IPS-11a (cell line): ENCODE data around the gene ZNF74.
"Not testable (repeated sequence)": the region's sequence is repeated elsewhere in the genome, so short reads cannot be mapped to it uniquely, and the experiment has no call there.

ENCODE experiments used
- H3K4me3 ChIP-seq: one replicate; pipeline ENCODE4 v1.5.1; 2013; ENCODE audit warnings: low read depth, low read length, control low read depth

ZNF74 gene

DNA sequence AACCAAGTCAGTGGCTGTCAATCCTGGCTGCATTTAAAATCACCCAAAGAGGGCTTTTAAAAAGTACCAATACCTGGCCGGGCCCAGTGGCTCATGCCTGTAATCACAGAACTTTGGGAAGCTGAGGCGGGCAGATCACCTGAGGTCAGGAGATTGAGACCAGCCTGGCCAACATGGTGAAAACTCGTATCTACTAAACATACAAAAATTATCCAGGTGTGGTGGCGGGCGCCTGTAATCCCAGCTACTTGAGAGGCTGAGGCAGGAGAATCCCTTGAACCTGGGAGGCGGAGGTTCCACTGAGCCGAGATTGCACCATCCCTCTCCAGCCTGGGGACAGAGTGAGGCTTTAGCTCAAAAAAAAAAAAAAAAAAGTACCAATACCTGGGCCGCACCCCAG lies 17.7 kb upstream of the ZNF74 start:
- not testable (repeated sequence) for H3K4me3 ChIP-seq

DNA sequence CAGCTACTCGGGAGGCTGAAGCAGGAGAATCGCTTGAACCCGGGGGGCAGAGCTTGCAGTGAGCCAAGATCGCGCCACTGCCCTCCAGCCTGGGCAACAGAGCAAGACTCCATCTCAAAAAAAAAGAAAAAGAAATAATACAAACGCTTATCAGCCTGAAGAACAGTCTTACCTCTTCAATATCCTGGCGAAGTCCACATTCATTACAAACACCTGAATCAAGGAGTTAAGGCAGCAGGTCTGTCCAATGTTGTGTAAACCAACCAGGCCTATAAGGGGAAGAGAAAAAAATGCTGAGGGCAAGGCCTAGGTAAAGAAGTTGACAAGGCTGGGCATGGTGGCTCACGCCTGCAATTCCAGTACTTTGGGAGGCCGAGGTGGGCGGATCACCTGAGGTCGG lies 17.0 kb upstream of the ZNF74 start:
- H3K4me3 ChIP-seq = not testable (repeated sequence)

DNA sequence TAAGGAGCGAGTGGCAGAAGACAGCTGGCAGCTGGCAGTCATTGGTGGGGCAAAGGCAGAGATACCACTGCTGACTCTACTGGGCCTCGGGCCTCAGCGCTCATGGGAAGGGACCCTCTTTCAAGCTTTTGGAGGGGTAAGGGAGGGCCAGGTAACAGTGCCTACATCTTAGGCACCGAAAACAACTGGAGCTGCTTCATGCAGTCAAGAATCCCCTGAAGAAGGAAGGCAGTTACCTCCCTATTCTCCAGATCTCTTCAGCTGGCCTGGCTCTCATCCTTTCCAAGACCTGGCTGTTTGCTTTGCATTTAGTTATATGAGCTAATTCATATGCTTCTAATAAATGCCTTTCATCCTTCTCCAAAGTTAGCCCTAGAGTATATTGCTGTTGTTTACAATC lies 15.8 kb upstream of the ZNF74 start:
- H3K4me3 ChIP-seq = no peak overlapping the region

DNA sequence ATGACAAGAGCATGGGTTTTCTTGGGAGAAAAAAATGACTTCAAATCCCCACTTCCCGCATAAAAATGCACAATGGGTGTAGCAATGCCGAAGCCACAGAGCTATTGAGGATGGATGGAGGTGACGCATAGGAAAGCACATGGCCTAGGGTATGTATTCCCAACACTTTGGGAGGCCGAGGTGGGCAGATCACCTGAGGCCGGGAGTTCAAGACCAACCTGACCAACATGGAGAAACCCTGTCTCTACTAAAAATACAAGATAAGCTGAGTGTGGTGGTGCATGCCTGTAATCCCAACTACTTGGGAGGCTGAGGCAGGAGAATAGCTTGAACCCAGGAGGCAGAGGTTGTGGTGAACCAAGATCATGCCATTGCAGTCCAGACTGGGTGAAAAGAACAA lies 15.3 kb upstream of the ZNF74 start:
- not testable (repeated sequence) for H3K4me3 ChIP-seq

DNA sequence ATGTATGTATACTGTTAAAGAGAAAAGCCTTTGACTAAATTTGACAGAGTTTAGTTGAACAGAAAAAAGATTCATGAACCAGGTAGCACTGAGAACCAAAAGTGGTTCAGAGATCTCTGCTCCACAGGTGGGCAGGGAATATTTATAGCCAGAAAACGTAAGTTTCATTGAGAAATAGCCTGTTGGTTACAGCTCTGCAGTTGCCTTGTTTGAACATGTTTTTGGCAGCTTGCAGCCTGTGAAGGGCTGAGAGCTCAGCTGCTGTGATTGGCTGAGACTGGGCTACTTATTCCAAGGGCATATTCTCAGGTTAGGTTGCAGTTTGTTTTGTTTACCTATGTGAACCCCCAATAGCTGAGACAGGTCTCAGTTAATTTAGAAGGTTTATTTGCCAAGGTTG lies 13.5 kb upstream of the ZNF74 start:
- no peak overlapping the region for H3K4me3 ChIP-seq

DNA sequence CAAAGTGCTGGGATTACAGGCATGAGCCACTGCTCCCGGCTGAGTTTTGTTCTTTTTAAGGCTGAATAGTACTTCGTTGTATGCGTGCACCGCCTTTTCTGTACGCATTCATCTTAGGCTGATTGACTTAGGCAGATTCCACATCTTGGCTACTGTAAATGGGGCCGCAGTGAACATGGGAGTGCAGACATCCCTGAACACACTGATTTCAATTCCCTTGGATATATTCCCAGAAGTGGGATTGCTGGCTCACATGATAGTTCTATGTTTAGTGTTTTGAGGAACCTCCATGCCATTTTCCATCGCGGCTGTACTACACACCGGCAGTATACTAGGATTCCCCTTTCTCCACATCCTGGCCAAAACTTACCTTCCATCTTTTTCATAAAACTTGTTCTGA lies 10.4 kb upstream of the ZNF74 start:
- H3K4me3 ChIP-seq = no peak overlapping the region

DNA sequence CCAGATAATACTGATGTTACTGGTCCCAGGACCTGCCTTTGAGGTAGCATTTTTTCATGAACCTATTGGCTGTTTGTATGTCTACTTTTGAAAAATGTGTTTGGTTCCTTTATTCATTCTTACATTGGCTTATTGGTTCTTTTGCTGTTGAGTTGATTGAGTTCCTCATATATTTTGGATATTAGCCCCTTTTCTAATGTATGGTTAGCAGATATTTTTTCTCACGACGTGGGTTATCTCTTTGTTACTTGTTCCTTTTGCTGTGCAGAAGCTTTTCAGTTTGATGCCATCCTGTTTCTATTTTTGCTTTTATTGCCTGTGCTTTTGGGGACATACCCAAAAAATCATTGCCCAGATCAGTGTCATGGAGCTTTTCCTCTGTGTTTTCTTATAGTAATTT lies 9.8 kb upstream of the ZNF74 start:
- H3K4me3 ChIP-seq = no peak overlapping the region

DNA sequence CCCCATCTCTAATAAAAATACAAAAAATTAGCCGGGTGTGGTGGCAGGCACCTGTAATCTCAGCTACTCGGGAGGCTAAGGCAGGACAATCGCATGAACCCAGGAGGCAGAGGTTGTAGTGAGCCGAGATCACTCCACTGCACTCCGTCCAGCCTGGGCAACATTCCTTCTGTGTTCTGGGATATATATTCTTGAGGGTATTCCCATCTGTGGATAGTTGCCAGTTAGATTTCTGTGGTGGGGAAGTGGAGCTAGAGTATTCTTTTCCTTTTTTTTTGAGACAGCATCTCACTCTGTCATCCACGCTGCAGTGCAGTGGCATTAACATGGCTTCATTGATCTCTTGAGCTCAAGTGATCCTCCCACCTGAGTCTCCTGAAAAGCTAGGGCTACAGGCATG lies 9.1 kb upstream of the ZNF74 start:
- no peak overlapping the region for H3K4me3 ChIP-seq

DNA sequence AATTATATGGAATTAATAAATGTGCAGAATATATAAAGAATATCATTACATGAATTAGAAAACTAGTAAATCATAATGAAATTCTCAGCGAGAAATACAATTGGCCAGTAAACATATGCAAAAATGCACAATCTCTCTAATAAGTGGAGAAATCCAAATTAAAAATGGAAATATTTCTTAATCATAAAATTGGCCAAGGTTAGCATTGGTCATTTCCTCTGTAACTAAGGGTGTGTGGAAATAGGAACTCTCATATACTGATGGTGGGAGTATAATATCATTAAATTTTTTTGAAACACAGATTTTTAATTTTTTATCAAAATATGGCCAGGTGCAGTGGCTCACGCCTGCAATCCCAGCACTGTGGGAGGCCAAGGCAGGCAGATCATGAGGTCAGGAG lies 7.6 kb upstream of the ZNF74 start:
- H3K4me3 ChIP-seq = no peak overlapping the region

DNA sequence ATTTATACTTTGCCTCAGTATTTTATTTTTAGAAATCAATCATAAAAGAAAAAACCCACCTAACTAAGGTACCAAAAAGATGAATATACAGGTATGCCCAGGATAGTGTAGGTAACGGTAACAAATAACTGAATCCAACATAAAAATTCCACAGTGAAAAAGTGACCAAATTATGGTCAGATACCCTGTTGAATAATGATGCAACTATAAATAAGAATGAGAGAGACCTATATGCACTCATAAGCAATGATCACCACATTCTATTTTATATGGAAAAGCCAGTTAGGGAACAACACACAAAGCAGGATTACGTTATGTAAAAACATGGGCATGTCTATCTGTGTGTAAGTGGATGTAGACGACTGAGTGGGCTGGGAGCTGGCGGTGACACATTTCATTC lies 7.0 kb upstream of the ZNF74 start:
- H3K4me3 ChIP-seq = no peak overlapping the region

DNA sequence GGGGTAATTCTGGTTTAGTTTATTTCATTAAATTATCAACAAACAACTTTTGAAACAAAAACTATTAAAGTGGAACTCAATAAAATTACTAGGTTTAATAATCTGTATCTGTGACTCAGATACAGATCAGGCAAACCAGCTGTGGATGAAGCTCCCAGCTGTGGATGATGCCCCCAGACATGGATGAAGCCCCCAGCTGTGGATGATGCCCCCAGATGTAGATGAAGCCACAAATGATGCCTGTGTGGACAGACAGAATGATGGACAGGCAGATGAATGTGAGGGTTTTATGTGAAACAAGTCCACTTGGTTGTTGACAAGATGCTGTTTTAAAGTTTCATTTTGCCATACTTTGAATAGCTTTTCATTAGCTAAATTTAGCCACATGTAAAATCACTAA lies 5.8 kb upstream of the ZNF74 start:
- no peak overlapping the region for H3K4me3 ChIP-seq

DNA sequence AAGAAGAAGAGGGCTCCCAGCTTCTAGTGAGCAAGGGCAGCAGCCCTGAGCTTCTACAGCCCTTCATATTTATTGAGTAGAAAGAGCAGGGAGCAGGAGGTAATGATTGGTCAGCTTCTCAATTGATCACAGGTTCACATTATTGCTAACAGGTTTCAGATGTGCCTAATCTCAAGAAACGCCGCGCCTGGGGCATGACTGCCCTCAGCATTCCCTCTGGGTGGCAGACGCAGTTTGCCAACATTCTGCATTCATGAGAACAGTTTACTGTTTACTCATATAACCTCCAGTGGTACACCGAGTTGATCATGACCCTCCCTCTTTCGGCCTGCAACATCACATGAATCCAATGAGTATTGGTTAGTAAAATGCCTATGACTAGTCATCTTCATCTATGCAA lies 4.7 kb upstream of the ZNF74 start:
- H3K4me3 ChIP-seq = no peak overlapping the region

DNA sequence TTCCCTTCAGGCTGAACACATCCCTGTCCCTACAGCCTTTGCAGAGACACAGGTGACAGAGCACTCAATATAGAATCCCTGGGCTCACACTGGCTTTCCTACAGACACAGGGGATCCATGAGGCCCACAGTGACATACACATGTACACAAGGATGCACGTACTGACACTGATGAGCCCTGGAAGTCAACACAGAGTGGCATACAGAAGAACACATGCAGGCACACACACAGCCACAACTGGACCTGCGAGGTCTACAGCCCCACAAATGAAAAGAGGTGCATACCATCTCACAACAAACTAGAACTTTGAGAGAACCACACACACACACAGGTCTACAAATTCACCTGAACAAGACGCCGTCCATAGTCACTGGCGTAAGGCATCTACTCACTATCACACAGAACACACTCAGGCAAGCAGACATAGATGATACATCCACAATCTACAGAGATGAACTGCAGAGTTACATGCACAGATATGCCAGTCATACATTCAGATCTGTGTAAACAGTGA lies 3.5 kb upstream of the ZNF74 start:
- H3K4me3 ChIP-seq = no peak overlapping the region

DNA sequence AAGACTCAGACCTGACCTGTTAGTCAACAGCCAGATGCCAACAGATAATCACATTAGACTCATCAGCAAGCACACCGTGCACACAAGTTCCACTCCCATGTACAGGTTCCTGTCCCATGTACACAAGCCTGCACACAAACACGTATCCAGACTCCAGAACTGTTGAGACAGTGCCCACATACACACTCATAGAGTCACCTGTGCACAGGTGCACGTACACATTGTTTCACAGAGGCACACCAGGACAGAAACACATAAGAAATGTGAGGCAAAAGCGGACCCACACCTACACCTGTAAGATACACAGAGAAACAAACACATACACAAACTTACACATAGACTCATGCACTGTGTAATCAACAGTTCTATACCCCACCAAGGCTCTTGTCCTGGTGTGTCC lies 2.7 kb upstream of the ZNF74 start:
- no peak overlapping the region for H3K4me3 ChIP-seq

DNA sequence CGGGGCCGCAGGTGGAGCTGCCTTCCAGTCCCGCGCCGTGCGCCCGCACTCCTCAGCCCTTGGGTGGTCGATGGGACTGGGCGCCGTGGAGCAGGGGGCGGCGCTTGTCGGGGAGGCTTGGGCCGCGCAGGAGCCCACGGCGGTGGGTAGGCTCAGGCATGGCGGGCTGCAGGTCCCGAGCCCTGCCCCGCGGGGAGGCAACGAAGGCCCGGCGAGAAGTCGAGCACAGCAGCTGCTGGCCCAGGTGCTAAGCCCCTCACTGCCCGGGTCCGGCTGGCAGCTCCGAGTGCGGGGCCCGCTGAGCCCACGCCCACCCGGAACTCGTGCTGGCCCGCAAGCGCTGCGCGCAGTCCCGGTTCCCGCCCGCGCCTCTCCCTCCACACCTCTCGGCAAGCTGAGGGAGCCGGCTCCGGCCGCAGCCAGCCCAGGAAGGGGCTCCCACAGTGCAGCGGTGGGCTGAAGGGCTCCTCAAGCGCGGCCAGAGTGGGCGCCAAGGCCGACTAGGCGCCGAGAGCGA lies 1.5 kb upstream of the ZNF74 start:
- H3K4me3 ChIP-seq = not testable (repeated sequence)

DNA sequence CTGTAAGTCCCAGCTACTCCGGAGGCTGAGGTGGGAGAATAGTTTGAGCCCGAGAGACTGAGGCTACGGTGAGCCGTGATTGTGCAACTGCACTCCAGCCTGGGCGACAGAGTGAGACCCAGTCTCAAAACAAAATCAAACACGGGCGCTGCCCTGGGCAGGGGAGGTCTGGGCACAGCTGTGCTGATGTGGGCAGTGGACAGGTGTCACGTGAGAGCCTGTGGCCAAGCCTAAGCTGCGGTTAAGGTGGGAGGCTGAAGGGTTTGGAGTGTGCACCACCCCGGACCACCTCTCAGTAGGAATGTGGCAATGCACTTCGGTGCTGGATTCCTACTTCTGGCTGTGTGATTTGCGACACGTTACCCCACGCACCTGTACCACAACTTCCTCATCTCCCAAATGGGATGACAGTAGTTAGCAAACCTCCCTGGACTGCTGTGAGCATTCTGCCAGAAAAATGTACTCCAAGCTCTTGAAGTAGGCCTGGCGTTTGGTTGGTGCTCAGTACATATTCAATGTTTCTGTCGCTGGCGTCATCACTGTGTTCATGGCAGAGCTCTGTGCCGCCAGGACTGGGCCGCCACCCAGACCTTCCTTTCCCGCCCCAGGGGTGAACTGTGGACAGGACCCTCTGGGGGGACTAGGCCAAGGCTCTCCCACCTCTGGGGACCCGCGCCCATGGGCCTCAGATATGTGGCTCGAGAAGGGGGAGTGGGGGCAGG lies 807 bp upstream of the ZNF74 start:
- peak overlapping the region; percentile 76 for H3K4me3 ChIP-seq

DNA sequence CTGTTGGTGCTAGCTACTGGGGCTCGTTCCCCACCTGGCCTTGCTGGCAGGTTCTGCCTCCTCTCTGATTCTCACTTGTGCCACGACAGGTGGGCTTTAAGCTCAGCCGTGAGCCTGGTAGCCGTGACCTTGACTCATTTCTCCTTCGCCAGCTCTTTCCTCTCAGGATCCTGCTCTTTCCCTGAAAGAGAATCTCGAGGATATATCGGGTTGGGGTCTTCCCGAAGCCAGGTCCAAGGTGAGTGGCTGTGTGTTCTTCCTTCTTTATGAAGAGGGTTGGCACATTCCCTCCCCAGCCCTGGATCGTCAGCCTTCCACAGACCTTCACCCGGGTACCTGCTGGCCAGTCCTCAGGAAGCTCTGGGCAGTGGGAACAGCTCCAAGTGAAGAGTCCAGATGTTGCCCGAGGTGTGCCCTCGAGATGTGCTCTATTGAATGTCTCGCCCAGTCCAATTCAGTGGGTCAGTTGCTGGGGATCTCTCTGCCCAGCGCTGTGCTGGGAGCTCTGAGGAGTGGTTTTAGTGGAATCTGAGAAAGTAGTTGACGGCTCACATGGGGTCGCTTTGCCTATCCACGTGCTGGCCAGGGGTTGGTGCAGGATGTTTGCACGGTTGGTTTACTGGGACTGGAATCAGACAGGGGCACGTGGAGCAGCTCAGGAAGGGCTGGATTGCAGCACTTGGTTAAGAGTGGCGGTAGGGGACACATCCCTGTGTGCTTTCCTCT lies 1.4 kb downstream of the ZNF74 start:
- H3K4me3 ChIP-seq = no peak overlapping the region

DNA sequence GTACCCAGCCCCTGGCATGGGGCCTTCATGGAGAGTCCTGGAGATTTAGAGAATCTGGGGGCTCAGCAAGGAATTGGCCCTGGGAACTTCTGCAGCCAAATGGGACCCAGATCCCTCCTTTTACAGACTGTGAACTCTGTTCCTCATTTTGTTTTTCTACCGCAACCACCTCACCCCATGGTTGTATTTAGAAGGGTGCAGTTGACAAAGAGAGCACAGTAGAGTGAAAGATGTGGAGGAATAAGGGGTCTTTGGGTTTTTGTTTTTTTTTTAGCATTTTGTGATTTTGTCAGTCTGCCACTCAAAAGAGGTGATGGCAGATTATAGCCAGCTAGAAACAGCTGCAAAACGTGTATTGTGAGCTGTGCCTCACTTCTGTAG lies 1.9 kb downstream of the ZNF74 start:
- H3K4me3 ChIP-seq = no peak overlapping the region

DNA sequence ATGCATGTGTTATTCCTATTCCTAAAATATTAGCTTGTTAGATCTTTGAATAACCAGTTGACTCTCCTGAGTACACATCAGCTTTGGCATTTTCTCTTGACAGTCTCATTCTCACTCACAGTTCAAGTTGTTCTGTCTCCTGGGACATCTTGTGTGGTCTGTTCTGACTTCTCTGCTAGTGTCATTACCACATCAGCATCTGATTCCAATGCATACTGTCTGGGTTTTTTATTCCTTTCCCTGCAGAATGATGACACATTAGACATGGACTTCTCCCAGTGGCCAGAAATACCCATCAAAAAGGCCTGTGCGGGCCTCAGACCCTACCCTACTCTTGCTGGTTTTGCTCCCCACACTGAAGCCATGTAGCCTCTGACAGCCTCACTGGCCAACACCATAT lies 2.7 kb downstream of the ZNF74 start:
- no peak overlapping the region for H3K4me3 ChIP-seq

DNA sequence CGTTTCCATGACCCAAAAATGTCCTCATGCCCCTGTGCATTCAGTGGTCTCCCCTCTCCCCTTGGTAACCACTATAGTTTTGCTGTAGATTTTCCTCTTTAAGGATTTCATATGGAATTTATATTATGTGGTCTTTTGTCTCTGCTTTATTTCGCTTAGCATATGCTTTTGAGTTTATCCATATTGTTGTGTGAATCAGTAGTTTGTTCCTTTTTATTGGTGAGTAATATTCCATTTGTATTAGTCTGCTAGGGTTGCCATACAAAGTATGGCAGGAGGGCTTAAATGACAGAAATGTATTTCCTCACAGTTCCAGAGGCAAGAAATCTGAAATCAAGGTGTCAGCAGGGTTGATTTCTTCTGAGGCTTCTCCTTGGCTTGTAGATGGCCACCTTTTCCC lies 3.5 kb downstream of the ZNF74 start:
- H3K4me3 ChIP-seq = no peak overlapping the region

DNA sequence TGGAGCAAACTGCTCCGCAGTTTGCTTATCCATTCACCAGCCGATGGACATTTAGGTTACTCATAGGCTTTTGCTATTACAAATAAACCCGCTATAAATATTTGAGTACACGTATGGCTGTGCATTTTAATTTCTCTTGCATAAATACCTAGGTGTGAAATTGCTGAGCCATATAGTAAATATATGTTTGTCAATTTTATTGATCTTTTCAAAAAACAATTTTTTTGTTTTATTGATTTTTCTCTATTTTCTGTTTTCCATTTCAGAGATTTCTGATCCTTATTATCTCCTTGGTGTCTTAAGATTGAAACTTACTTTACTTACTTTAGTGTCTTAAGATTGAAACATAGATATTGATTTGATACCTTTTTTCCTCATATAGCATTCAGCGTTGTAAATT lies 4.5 kb downstream of the ZNF74 start:
- no peak overlapping the region for H3K4me3 ChIP-seq

DNA sequence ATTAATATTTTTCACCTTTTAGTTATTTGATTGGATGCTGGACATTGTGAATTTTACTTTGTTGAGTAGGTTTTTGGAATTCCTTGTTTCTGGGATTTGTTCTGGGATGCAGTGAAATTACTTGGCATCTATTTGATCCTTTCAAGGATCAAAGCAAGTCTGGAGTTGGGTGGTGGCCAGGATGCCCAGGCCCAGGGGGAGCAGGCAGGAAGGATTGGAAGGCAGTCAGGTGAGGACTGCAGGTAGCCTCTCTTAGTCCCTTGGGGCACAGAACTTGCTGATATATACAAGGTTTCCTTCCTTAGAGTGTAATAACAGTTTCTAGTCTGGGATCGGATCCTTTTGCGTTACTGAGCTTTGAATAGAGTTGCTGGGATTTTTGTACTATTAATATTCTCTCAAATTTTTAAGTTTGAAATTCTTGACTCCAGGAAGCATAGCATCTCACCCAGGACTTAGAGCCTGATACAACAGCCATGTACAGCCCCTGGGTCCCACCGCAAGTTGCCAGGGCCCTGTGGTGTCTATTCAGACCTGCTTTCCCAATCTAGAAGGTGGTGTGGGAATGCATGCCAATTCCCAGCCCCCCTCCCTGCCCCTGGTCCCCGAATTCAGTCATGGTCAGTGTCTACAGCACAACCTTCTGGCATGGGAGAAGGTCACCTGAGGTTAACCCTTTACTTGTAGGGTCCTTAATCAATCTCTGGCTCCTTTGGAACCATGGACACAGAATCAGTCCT lies 6.1 kb downstream of the ZNF74 start:
- no peak overlapping the region for H3K4me3 ChIP-seq
